SK-N-DZ (cell line): ENCODE results near the gene MRGPRG. TPM values are rescaled to one million over a fixed set of nuclear protein-coding genes. Genes with fewer than 3 reads are reported as not detected.
A peak's percentile ranks its signal among the peaks of the same experiment; 100 is the strongest.
"Not testable (repeated sequence)": the region's sequence is repeated elsewhere in the genome, so short reads cannot be mapped to it uniquely, and the experiment has no call there.

ENCODE experiments used
- DNase-seq: peaks from one replicate; pipeline ENCODE4 v3.0.0-alpha.2; 2015; ENCODE audit warnings: low spot score
- polyA plus RNA-seq, 2 experiments: library from polyadenylated mRNA; depleted of rRNA; stranded (reverse); fragments of >200 nt; gene quantifications; 2 replicates each; pipeline ENCODE4 v1.2.3, GENCODE V29; 2014

MRGPRG gene, protein sequence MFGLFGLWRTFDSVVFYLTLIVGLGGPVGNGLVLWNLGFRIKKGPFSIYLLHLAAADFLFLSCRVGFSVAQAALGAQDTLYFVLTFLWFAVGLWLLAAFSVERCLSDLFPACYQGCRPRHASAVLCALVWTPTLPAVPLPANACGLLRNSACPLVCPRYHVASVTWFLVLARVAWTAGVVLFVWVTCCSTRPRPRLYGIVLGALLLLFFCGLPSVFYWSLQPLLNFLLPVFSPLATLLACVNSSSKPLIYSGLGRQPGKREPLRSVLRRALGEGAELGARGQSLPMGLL
- not detected in 2 replicates for polyA plus RNA-seq (2014; cell fraction: cytosol; rRNA removed)
- not detected in 2 replicates for polyA plus RNA-seq (2014; cell fraction: nucleus; rRNA removed)

DNA sequence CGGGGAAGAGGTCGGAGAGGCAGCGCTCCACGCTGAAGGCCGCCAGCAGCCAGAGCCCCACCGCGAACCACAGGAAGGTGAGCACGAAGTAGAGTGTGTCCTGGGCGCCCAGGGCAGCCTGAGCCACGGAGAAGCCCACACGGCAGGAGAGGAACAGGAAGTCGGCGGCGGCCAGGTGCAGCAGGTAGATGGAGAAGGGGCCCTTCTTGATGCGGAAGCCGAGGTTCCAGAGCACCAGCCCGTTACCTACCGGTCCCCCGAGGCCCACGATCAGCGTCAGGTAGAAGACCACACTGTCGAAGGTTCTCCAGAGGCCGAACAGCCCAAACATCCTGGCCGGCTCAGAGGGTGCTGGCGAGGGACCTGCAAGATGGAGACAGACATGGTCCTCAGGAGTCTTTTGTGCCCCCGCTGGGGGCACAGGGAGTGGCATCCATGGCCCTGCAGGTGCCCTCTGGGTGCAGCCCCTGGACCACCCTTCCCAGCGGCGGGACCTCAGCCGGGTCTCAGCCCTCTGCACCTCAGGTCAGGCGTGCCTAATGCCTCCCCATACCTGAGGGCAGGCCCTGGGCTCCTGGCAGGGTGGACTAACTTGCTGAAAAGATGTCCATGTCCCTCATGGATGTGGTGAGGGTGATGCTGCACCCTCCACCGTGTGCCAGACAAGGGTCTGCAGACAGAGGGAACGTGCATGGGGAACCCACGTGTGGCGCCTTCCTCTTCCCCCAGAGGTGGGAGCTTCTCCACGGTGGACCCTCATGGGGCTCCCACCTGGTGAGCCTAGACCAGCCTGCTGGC, at the start of gene MRGPRG:
MRGPRG (minus strand) TSS at position 331 of the 798 bp plus-strand sequence; CDS start at position 331, 0 bp downstream.
- no peak for DNase-seq

DNA sequence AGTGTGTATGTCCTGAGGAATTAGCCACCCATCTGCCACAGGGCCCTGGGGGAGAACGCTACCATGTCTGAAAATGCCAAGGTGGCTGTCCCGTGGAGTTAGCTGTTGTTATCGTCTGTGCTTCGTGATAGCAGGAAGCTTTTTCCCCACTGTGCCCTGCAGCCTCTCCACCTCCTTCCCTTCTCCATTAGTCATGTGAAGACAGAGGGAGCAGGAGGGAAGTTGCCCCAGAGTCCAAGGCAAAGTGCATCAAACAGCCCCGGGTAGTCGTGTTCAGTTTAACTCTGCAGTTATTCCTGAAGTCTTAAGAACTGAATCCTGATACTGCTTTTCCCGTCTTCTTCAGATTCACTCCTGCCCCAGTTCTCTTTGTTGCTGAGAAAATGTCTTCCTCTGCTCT, 43.9 kb upstream of the MRGPRG start:
- DNase-seq: not testable (repeated sequence)

DNA sequence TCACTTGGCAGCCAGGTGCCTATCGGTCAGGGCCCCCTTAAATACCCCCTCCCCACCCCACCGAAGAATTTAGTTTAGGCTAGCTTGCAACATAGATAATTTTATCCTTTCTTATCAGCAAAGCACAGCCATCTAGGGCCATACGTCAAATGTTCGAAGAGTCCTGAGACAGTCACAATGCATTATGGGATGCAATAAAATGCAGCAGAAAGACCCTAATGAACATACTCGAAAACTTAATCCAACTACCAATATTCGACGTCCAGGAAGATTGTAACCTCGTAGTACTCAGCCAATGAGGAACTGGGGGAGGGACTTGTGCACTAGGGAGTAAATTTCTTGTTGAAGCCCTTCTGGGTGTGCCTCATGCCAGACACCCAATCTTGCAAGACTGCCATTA, 43.2 kb upstream of the MRGPRG start:
- DNase-seq: not testable (repeated sequence)

DNA sequence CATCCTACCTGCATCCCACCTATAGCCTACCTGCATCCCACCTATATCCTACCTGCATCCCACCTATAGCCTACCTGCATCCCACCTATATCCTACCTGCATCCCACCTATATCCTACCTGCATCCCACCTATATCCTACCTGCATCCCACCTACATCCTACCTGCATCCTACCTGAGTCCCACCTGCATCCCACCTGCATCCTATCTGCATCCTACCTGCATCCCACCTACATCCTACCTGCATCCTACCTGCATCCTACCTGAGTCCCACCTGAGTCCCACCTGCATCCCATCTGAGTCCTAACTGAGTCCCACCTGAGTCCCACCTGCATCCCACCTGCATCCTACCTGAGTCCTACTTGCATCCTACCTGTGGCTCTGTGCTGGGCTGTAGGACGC, 38.9 kb upstream of the MRGPRG start:
- DNase-seq: not testable (repeated sequence)

DNA sequence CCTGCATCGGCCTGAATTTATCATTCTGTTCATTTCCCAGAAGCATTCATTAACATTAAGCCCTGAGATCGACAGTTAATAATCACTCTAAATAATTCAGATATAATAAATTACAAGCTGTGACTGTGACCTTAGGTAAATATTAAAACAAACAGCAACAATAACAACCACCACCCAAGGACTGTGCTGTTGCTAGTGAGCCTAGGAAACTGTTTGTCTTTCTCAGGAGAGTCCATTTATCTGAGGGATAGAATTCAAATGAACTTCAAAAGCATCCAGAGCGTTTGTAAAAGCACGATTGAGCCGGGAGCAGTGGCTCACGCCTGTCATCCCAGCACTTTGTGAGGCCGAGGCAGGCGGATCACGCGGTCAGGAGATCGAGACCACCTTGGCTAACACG, 36.6 kb upstream of the MRGPRG start:
- not testable (repeated sequence) for DNase-seq

DNA sequence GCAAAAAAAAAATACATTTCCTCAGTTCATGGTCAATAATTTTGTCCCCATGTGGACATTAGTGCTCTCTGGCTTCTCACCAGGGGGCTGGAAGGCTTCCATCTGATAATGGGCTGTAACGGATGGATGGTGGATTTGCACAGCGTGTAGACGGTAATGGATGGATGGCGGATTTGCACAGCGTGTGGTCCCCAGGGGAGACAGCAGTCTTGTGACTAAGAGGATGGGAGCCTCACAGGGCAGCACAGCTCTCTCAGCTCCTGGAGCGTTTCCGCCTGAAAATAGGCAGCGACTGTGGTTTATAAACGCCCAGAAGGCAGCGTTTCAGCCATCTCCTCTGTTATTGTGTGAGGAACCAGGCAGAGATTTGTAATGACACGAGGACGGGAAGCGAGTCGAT, 36.2 kb upstream of the MRGPRG start:
- DNase-seq: not testable (repeated sequence)

DNA sequence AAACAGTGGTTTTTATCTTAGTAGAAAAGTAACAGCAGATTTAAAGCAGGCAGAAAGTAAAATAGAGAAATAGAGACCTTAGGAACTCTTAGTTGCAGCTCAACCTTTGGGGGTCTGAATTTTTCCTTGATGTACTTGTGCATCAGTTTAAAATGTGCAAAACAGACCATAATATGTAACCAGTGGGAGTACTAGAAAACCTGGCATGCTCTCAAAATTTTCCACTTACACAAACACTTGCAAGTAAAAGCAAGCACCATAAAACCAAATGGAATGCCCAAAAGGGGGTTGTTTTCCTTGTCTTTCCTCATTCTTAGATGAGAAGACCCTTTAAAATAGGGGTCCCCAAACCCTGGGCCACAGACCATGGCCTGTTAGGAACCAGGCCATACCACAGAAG, 26.5 kb upstream of the MRGPRG start:
- DNase-seq: no peak

DNA sequence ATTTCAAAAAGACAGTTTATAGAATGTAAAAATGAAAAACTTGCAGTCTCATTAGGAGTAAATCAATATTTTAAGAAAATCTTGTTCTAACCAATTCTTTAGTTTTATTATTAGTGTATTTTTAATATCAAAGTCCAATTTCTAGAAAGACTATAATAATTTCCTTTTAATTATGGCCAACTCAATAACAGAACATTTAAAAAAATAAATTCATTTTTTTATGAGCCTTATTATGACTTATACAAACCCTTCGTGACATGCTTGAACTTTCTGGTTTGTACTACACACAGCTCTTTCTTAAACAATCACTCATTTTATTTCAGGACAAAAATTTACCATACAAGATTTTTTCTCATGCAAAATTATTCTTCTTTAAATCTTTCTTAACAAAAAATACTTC, 25.3 kb upstream of the MRGPRG start:
- DNase-seq: no peak

DNA sequence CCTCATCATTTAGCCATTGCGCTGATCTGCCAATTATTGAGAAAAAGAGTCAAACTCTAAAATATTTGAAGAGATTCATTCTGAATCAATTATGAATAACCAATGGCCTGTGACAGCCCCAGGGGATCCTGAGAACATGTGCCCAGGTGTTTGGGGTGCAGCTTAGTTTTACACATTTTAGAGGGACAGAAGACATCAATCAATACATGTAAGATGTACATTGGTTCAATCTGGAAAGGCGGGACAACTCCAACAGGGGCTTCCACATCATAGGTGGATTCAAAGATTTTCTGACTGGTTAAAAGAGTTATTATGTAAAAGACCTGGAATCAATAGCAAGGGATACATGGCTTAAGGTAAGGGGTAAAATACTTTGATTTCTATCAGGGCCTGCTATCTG, 18.5 kb upstream of the MRGPRG start:
- no peak for DNase-seq

DNA sequence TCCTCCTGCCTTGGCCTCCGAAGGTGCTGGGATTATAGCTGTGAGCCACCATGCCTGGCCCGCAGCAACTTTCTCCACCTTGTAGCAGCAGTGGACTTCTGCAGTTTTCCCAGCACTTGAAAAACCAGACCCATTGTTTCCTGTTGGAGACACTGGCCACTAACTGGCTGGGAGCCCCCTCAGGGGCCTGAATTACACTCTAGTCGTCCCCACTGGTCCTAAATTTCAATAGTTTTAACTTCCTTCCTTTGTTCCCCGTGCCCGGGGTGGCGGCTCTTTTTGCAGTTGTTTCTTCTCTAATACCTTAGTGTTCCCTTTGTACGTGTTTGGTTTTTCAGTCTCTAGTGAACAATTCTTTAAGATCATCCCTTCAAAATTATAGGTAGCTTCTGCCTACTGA, 16.2 kb upstream of the MRGPRG start:
- no peak for DNase-seq

DNA sequence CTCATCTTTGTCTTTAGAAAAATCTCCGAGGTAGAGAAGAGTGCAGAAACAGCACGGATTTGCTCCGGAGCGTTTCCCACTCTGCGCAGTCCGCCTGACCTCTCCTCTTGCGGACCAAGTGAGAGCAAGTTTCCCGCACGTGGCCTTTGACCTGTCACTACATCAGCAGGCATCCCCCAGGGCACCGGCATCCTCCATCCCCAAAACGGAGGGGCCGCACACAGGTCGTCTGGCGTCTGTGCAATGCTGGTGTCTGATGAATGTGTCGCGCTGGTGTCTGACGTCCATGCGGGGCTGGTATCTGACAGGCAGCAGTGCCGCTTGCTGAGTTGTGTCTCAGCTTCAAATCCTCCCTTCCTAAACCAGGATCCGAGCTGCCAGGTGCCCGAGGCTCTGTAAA, 14.3 kb upstream of the MRGPRG start:
- no peak for DNase-seq

DNA sequence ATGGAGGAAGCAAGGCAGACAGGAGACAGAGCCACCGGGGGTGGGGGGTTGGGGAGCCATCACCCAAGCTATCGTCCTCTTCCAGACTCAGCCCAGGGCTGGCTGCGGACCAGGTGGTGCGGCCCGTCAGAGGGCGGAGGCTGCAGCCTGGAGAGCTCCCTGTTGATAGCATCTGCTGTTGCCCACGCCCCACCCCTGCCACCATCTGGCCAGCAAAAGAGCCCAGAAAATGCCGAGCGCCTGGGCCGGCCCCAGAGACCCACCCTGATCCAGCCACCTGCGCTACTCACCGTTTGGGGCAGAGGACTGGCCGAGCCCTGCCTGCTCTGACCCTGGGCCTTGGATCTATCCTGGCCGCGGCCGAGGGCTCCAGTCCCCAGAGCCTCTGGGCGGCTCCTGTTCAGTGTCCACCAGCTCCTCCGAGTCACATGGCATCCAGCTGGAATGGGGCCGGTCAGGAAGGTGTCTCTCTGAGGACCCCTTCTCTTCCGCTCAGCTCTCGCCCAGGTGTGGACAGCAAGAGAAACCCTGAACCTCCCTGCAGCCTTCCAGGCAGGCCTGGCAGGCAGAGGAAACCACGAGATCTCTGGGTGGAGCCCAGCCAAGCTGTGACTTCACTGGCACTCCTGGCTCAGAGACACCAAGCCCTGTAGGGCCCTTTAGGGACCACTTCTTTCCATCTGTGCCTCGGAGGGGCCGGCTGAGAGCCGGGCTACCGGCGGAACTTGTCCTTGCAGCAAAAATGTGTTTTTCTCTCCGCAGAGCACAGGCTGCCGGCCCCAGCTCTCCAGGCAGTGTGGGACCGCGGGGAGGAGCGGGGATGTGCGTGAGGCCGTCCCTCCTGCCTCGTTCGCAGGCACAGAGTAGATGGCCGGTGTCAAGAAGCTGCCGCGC, 13.5 kb upstream of the MRGPRG start, which contains the start of gene MRGPRE:
MRGPRE (minus strand) TSS at position 567 of the 894 bp plus-strand sequence. CDS start 3,618 bp downstream, outside the sequence.
- DNase-seq: peak; percentile 35

DNA sequence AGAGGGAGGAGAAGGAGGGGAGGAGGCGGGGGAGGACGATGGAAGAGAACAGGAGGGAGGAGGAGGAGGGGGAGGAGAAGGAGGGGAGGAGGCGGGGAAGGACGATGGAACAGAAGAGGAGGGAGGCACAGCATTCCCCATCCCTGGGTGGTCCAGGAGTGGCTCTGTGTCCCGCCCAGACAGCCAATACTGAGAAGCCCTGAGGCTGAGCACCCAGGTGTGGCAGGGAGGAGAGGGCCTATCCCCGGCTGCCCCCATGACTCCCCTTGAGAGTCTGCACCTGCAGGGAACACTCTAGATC, 12.9 kb upstream of the MRGPRG start:
- no peak for DNase-seq

DNA sequence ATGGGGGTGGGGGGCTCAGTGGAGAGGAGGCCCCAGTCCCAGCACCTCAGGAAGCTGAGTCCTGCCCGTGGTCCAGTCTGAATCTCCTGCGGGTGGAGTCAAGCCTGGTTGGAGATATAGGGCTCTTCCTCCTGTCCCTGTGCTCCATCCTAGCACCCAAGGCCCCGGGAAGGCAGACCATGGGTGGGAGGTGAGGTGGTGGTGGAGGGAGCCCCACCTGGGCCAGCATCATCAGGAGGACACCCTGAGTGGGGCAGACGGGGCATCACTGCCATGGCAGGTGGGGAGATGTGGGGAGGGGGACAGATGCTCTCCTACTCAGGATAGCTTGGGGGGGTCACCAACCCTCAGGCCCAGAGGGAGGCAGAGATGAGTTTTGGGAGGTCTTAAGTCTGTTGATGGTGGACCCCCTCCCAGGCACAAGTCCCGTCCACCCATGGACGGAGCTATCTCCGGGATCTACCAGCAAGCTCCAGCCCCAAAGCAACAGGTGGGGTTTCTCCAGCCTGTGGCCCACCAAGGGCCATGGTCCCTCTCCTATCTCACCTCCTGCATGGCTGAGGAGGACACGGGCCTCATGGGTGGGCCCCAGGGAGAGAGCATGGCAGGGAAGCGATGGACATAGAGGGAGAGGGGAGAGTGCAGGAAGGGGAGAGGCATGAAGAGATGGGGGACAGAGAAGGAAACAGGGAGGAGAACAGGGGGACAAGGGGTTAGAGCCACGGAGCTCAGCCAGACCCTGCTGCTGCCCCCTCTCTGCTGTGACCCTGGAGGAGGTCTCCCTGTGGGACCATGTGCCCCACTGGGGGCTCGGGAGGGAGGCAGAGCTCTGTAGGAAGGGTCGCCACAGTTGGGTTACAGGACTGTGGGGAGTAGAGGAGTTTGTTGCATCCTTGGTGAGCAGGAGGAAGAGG, 12.3 kb upstream of the MRGPRG start:
- peak; percentile 3 for DNase-seq

DNA sequence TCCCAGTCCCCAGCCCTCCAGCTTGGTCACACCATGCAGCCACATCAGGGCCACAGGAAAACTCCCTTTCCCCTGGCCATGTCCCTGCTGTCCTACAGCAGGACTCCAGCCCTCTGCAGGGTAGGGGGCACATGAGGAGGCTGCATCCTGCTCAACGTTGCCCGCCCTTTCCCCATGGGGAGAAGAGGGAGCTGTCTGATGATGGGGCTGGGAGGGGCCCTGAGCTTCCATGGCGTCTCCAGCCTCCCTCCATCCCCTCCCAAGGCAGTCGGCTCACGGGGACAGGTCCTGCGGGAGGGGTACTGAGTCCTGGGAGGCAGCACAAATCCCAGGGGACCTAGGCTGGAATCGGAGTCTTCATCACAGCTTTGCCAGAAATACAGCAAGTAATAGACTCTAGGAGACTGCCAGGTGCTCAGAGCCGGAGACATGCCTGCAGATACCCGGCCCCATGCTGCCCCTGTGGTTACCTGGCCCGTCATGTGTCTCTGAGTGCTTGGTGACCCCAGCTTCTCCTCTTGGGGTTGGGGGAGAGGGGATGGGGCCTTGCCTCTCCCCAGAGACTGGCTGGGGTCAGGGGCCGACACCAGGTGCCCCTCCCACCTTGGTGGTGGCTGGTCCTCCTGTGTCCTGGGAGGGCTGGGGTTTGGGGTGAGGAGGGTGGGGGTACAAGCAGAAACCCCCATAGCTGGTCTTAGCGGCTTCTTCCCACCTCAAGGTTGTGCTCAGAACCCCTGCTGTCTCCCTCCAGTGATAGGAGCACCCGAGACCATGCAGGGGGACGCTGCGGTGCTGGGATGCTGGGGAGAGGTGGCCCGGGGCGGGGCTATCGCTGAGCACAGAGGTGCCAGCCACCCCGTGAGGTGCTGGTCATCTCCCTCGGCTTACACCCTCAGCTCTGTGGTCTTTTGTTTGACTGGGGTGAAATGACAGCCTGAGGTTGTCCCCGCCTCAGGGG, 11.3 kb upstream of the MRGPRG start:
- no peak for DNase-seq

DNA sequence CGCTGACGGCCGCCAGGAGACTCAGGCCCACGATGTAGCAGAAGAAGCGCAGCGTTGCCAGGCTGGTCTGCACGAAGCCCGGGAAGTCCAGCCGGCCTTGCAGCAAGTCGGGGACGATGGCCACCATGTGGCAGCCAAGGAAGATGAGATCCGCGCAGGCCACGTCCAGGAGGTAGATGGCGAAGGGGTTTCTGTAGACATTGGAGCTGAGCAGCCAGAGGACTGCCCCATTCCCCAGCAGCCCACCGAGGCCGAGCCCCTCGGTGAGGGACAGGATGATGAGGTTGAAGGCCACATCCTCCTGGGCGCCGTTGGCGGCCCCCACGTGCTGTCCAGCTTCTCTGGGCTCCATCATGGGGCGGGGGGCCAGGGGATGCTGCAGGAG, 9.8 kb upstream of the MRGPRG start:
- DNase-seq: no peak

DNA sequence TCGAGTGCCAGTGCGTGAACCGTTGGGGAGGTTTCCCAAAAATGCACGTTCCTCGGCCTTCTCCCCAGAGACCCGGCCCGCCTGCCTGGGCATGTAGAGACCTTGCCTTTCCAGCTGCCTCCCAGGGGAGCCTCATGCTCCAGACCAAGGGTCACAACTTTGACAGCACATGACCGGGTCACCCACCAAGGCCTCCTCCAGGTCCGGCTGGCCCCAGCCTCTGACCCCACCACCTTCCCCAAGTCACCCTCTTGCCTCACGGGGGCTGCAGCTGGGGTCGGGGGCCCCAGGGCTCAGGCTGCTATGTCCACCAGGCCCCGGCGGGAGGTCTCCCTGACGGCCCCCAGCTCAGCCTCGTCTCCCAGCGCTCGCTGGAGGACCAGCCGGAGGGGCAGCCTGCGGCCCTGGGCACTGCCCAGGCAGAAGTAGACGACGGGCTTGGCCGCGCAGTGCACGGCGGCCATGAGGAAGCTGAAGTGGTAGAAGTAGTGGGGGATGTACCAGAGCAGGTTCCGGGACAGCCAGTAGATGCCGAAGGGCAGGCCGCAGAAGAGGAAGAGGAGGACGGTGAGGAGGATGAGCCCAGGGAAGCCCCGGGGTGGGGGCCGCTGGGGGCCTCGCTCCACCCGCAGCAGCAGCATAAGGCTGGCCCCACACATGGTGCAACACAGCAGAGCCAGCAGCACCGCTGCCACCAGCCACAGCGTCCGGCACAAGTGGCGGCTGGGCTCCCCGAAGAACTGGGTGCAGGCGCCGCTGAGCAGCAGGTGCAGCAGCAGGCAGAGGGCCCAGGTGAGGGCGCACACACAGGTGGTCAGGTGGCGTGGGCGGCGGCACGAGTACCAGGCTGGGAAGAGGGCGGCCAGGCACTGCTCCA, 9.2 kb upstream of the MRGPRG start:
- no peak for DNase-seq

DNA sequence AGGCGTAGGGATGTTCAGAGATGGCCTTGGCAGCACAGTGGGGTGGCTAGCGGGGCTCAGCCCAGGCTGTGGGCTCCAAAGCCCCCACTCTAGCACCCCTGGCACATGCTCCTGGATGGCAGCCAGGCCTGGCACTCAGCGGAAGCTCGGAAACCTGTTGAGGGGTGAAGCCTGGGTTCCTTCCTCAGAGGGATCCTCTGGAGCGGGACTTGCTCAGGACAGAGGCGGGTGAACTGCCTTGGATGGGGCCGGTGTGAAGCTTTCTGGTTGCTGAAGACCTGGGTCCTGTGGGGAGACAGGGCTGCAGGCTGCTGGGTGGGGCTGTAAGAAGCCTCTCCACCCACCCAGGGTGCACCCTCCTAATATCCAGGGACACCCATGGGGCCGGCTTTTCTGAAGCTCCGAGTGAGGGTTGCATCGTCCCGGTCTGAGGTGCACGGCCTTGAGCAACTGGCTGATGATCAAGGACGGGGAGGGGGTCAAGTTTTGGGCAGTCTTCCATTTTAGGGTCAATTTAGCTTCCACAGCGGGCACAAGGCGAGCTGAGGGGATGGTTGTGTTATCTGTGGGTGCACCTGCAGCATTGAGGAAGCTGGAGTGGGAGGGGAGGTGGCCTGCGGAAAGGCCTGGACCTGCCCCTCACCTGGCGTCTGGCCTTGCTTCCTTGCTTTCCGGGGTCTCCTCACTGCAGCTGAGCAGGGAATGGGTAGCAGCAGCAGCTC, 8.4 kb upstream of the MRGPRG start:
- no peak for DNase-seq
